T-helper 1 cell treated with Interleukin-12 subunit alpha and Interleukin-12 subunit beta and Interleukin-4 antibody, amounts not matched to agents 30 μg/mL and 1 μg/mL, for 36 hours (primary cell): ENCODE measurements around the gene PRDM9.
"Not testable (repeated sequence)": the region's sequence is repeated elsewhere in the genome, so short reads cannot be mapped to it uniquely, and the experiment has no call there.

Experiments
- H3K27ac Mint-ChIP-seq: one replicate; pipeline ENCODE4 v1.8.0; 2021; ENCODE audit warnings: mild to moderate bottlenecking, mixed read lengths
- H3K27me3 Mint-ChIP-seq: one replicate; pipeline ENCODE4 v1.8.0; 2021; ENCODE audit warnings: low read depth, mixed read lengths
- H3K36me3 Mint-ChIP-seq: one replicate; pipeline ENCODE4 v1.8.0; 2021; ENCODE audit warnings: low read depth, mixed read lengths
- H3K4me1 Mint-ChIP-seq: one replicate; pipeline ENCODE4 v1.8.0; 2021; ENCODE audit warnings: low read depth, mixed read lengths
- H3K4me3 Mint-ChIP-seq: one replicate; pipeline ENCODE4 v1.8.0; 2021; ENCODE audit warnings: mild to moderate bottlenecking, moderate library complexity, mixed read lengths
- H3K9me3 Mint-ChIP-seq: one replicate; pipeline ENCODE4 v1.8.0; 2021; ENCODE audit warnings: mixed read lengths

PRDM9 gene

DNA sequence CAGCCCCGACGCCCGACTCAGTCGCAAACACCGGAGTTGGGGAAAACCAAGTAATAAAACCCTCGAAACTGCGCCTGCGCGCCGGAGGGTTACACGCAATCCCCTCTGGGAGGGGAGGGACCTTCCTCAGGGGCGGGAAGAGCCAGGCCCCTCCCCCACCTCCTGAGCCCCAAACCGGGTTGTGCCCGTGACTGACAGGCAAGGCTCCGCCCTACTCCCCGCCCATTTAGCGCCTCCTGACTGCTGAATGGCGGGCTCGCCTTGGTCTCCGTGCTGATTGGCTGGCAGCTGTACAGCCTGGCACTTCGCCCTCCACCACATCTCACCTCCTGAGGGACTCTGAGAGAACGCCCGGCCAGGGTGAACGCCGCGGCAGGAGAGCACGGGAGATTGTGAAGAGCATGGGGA is at the start of gene PRDM9:
Gene PRDM9 (plus strand): TSS at position 332 of the 408 bp plus-strand sequence. CDS start 1,425 bp downstream, outside the sequence.
- no peaks in the 10 kb centered on the region for H3K27me3 Mint-ChIP-seq
- no peak within 1 kb of the TSS for H3K27ac Mint-ChIP-seq
- no peak within 1 kb of the TSS for H3K4me3 Mint-ChIP-seq
- H3K9me3 Mint-ChIP-seq: peaks cover 26% of the 10 kb centered on the region
- no peaks in the 10 kb centered on the region for H3K36me3 Mint-ChIP-seq
- no peaks in the 10 kb centered on the region for H3K4me1 Mint-ChIP-seq

DNA sequence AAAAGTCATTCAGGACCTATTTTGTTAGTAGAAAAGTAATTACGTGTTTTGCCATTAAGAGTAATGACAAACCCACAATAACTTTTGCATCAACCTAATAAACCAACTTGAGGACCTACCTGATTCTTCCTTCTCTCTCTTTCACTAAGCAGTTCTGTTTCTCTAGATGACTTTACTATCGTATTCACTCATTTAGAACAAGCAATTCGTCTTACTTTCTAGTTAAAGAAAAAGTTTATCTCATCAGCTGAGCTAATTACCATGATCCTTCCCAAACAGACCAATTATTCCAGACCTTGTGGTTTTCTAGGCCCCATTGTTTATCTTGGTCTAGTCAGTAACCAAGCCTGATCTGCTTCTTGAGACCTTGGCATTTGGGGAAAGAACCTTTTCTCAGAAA is 49.6 kb upstream of the PRDM9 start:
- H3K4me3 Mint-ChIP-seq: no peak overlapping the region
- H3K9me3 Mint-ChIP-seq: peaks cover 7% of the 10 kb centered on the region
- H3K36me3 Mint-ChIP-seq: no peaks in the 10 kb centered on the region
- H3K4me1 Mint-ChIP-seq: no peaks in the 10 kb centered on the region
- no peaks in the 10 kb centered on the region for H3K27me3 Mint-ChIP-seq
- H3K27ac Mint-ChIP-seq: no peak overlapping the region

DNA sequence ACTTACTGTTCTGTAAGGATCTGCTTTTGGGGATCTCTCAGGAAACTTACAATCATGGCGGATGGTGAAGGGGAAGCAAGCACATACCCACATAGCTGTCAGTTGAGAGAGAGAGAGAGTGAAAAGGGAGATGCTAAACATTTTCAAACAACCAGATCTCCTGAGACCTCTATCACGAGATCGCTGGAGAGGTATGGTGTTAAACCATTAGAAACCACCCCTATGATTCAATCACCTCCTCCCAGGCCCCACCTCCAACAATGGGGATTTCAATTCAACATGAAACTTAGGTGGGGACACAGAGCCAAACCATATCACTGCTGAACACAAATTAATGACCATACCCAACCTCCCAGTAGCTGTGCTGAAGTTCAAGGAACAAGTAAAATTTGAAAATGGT is 48.2 kb upstream of the PRDM9 start:
- Mint-ChIP-seq H3K27me3 (no peaks in the 10 kb centered on the region), H3K27ac (no peak overlapping the region), H3K36me3 (no peaks in the 10 kb centered on the region), H3K4me1 (no peaks in the 10 kb centered on the region), H3K4me3 (no peak overlapping the region), H3K9me3 (peaks cover 11% of the 10 kb centered on the region)

DNA sequence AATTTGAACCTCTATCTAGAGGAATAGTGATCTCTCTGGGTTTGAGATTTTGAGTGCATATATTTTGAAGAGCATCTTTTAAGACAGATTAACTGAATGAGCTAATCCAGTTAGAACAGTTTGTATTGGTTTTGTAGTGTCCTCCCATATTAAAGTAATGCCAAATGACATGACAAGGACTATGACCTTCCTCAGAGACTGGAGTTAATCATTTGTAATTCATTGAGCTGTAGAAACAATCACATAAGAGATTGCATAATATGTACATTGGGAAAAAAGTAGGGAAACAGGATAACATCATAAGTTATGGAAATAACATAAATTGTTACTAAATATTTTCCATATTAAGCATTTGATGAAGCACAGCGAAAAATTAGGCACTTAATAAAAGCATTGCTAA is 45.8 kb upstream of the PRDM9 start:
- no peak overlapping the region for H3K4me3 Mint-ChIP-seq
- no peak overlapping the region for H3K27ac Mint-ChIP-seq
- no peaks in the 10 kb centered on the region for H3K4me1 Mint-ChIP-seq
- peaks cover 5% of the 10 kb centered on the region for H3K9me3 Mint-ChIP-seq
- H3K27me3 Mint-ChIP-seq: no peaks in the 10 kb centered on the region
- H3K36me3 Mint-ChIP-seq: no peaks in the 10 kb centered on the region

DNA sequence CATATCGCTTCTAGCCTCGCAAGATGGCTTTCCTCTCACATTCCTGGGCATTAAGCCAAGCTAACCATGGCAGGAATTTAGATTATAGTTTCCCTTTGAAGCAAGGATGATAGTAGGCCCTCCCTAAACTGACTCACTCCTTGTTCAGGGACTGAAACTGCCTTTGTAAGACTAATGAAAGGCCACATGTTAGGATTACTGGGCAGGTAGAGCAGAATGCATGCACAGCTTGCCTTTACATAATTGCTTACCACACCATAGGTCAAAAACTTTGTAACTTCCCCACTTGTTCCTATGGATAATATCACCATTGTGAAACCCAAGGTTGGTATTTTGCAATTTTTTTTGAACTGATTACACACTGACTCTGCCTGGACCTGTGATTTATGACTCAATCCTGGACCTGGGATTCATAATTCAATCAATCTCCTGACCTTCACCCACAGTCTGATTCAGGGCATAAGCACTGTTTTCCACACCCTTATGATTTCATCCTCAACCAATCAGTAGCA is 41.0 kb upstream of the PRDM9 start:
- Mint-ChIP-seq H3K36me3 (no peaks in the 10 kb centered on the region), H3K27ac (no peak overlapping the region), H3K4me1 (no peaks in the 10 kb centered on the region), H3K4me3 (no peak overlapping the region), H3K27me3 (no peaks in the 10 kb centered on the region), H3K9me3 (peaks cover 26% of the 10 kb centered on the region)

DNA sequence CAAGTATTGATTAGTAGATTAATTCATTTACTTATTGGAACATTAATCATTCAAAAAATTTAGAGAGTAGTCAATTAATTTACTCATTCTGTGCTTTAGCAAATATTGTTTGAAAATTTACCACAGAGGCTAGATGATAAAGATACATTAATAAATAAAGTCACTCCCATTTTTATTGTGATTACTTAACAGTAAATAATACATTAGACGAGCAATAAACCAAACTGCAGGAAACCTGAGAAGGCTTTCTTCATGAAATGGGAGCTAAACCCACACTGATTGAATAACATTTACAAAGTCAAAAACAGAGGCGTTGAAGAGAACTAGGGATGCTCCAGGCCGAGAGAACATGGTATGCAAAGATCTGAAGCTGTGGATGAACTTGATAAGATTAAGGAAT is 38.8 kb upstream of the PRDM9 start:
- Mint-ChIP-seq H3K9me3 (peaks cover 27% of the 10 kb centered on the region), H3K4me3 (no peak overlapping the region), H3K27me3 (no peaks in the 10 kb centered on the region), H3K4me1 (no peaks in the 10 kb centered on the region), H3K36me3 (no peaks in the 10 kb centered on the region), H3K27ac (no peak overlapping the region)

DNA sequence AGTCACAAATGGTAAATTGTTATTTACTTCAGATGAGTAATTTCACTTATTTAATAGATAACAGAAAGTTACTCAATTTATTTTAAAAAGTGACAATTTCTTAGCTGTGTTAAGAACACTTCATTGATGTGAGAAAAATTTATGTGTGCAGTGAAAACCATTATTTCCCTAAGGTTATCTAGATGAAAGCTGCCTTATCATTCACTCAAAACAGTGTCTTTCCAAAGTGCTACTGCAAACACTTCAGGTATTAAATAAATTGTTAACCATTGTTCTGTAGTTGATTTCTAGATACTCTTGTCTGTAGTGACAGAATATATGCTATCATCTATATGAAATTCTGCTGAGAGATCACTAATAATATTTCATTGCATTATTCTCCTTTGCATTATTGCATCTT is 33.5 kb upstream of the PRDM9 start:
- peaks cover 8% of the 10 kb centered on the region for H3K9me3 Mint-ChIP-seq
- no peaks in the 10 kb centered on the region for H3K4me1 Mint-ChIP-seq
- H3K36me3 Mint-ChIP-seq: no peaks in the 10 kb centered on the region
- no peak overlapping the region for H3K27ac Mint-ChIP-seq
- H3K4me3 Mint-ChIP-seq: no peak overlapping the region
- no peaks in the 10 kb centered on the region for H3K27me3 Mint-ChIP-seq

DNA sequence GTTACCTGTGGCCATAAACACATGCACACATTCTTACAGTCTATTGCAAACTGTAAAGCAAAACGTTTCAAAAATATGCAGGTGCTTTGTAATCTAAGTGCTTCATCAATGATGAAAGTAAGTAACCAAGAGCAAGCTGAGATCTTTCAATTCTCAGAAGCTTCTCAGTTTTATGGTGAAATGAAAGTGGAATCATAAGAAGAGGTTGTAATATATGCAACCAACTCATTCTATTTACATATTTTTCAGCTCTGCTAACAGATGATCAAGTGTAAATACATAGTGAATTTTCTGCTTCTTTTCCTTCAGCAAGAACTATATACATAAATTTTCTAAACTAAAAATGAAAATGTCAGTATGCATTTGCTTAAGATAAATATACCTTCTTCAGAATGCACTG is 33.1 kb upstream of the PRDM9 start:
- peaks cover 9% of the 10 kb centered on the region for H3K9me3 Mint-ChIP-seq
- H3K27ac Mint-ChIP-seq: no peak overlapping the region
- H3K4me1 Mint-ChIP-seq: no peaks in the 10 kb centered on the region
- H3K4me3 Mint-ChIP-seq: no peak overlapping the region
- H3K36me3 Mint-ChIP-seq: no peaks in the 10 kb centered on the region
- H3K27me3 Mint-ChIP-seq: no peaks in the 10 kb centered on the region

DNA sequence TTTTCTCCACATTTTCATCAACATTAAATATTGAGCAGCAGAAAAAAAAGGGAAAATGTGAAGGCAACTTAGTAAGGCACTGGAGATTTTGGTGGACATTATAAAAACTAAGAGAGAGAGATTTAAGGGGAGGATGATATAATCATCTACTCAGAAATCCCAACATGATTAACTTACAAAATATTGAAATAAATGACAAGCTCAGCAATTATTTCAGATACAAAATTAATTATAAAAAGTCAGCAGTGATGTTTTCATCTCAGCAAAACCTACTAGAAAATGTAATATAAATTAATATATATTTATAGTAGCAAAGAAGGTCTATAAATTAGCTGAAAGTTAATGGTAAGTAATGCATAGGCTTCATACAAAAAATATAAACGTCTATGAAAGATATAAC is 30.8 kb upstream of the PRDM9 start:
- no peak overlapping the region for H3K4me3 Mint-ChIP-seq
- H3K27ac Mint-ChIP-seq: no peak overlapping the region
- H3K4me1 Mint-ChIP-seq: no peaks in the 10 kb centered on the region
- H3K27me3 Mint-ChIP-seq: no peaks in the 10 kb centered on the region
- no peaks in the 10 kb centered on the region for H3K36me3 Mint-ChIP-seq
- H3K9me3 Mint-ChIP-seq: peaks cover 9% of the 10 kb centered on the region

DNA sequence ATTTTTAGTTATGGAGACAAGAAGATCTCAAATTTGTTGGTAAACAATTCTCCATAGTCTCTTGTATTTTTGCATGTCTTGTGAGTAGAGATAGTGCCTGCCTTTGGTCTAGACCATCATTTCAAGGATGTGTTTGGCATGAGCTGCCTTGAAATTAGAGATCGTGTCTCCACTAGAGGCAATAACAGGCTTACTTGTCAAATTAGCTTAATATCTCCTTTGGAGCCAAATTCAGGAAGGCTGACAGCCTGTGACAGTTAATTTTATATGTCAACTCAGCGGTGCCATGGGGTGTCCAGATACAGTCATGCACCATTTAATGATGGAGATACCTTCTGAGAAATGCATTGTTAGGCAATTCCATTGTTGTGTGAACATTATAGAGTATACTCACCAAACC is 24.8 kb upstream of the PRDM9 start:
- no peaks in the 10 kb centered on the region for H3K27me3 Mint-ChIP-seq
- H3K9me3 Mint-ChIP-seq: peaks cover 15% of the 10 kb centered on the region
- no peak overlapping the region for H3K4me3 Mint-ChIP-seq
- H3K36me3 Mint-ChIP-seq: no peaks in the 10 kb centered on the region
- H3K4me1 Mint-ChIP-seq: no peaks in the 10 kb centered on the region
- H3K27ac Mint-ChIP-seq: no peak overlapping the region

DNA sequence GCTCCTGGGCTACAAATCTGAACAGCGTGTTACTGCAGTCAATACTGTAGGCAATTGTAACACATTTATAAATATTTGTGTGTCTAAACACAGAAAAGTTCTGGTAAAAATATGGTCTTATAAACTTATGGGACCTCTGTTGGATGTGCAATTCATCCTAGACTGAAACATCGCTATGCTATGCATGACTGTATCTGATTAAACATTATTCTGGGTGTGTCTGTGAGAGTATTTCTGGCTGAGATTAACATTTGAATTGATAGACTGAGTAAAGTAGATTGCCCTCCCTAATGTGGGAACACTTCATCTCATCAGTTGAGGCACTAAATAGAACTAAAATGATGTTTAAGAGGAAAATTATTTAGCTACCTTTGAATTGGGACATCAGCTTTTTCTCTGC is 24.3 kb upstream of the PRDM9 start:
- Mint-ChIP-seq H3K27me3 (no peaks in the 10 kb centered on the region), H3K4me1 (no peaks in the 10 kb centered on the region), H3K4me3 (no peak overlapping the region), H3K27ac (no peak overlapping the region), H3K9me3 (peaks cover 19% of the 10 kb centered on the region), H3K36me3 (no peaks in the 10 kb centered on the region)

DNA sequence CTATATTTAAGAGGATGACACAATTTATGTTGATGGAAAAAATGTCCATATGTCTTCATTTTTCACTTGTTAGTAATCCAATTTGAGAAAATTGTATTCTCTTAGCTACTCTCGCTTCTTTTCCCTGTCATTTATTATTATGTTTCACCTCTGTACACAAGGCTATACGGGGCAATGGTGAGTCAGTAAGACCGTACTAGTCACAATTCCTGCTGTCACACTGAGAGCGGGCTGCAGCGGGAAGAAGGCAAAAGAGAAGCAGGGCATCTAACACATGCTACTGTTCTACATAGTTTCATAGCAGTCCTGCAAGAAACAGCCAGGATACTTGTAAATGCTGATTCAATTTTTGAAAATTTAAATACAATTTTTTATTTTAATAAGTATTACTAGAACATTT is 23.3 kb upstream of the PRDM9 start:
- Mint-ChIP-seq H3K4me3 (no peak overlapping the region), H3K27me3 (no peaks in the 10 kb centered on the region), H3K9me3 (peaks cover 29% of the 10 kb centered on the region), H3K4me1 (no peaks in the 10 kb centered on the region), H3K36me3 (no peaks in the 10 kb centered on the region), H3K27ac (no peak overlapping the region)

DNA sequence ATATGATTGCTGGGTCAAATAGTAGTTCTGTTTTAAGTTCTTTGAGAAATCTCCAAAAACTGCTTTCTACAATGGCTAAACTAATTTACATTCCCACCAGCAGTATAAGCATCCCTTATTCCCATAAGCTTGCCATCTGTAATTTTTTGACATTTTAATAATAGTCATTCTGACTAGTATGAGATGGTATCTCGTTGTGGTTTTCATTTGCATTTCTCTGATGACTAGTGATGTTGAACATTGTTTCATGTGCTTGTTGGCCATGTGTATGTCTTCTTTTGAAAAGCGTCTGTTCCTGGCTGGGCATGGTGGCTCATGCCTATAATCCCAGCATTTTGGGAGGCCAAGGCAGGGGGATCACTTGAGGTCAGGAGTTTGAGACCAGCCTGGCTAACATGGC is 21.2 kb upstream of the PRDM9 start:
- not testable (repeated sequence) for H3K27ac Mint-ChIP-seq, H3K36me3 Mint-ChIP-seq, H3K27me3 Mint-ChIP-seq, H3K4me1 Mint-ChIP-seq, H3K4me3 Mint-ChIP-seq
- H3K9me3 Mint-ChIP-seq: peaks cover 36% of the 10 kb centered on the region

DNA sequence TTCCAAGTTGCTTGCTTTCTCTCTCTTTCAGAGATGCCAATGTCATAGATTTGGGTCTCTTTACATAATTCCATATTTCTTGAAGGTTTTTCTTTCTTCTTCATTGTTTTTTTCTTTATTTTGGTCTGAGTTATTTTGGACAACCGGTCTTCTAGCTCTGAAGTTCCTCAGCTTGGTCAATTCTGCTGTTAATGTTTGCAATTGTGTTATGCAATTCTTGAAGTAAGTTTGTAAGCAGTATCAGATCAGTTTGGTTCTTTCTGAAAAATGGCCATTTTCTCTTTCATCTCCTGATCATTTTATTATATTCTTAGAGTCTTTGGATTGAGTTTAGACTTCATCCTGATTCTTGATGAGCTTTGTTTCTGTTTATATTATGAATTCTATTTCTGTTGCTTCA is 16.4 kb upstream of the PRDM9 start:
- no peaks in the 10 kb centered on the region for H3K36me3 Mint-ChIP-seq

DNA sequence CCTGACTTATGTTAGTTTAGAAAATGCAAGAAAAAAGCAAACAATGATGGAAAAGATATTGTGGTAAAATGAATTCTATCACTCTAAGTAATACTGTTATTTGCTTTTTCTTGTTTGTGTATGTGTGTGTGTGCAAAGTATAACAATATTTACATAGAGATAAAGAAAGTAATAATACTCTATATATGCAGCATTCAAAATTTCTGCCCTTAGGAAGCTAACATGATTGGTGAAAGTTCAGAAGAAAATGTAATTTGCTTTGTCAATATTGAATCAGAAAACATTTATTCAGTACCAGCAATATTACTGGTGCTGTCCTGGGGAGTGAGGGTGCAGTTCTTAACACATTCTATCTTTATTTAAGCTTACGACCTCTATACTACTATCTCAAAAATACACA is 12.9 kb upstream of the PRDM9 start:
- H3K4me3 Mint-ChIP-seq: no peak overlapping the region
- H3K9me3 Mint-ChIP-seq: peaks cover 21% of the 10 kb centered on the region
- no peaks in the 10 kb centered on the region for H3K4me1 Mint-ChIP-seq
- no peaks in the 10 kb centered on the region for H3K27me3 Mint-ChIP-seq
- H3K36me3 Mint-ChIP-seq: no peaks in the 10 kb centered on the region
- no peak overlapping the region for H3K27ac Mint-ChIP-seq

More for the DNA sequence above, 16.4 kb upstream of the PRDM9 start:
- Mint-ChIP-seq H3K9me3 (peaks cover 36% of the 10 kb centered on the region), H3K27me3 (no peaks in the 10 kb centered on the region), H3K4me1 (no peaks in the 10 kb centered on the region), H3K27ac (no peak overlapping the region), H3K4me3 (no peak overlapping the region)

DNA sequence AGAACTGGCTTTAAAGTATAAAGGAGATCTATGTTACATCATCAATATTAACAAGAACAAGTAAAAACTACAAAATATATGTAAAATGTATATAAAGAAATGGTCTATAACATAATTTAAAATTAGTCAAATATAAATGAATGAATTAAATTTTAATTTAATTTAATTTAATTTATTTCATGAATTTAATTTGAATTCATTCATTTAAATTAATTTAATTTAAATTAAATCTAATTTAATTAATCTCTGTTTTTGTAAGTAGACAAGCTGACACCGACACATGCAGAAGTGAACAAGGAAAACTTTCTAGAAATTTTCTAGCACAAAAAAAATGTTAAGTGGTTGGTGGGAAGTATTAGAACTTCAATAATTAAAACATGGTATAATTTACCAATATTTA is 10.8 kb upstream of the PRDM9 start:
- no peak overlapping the region for H3K27ac Mint-ChIP-seq
- no peaks in the 10 kb centered on the region for H3K36me3 Mint-ChIP-seq
- H3K4me1 Mint-ChIP-seq: no peaks in the 10 kb centered on the region
- H3K27me3 Mint-ChIP-seq: no peaks in the 10 kb centered on the region
- H3K9me3 Mint-ChIP-seq: peaks cover 9% of the 10 kb centered on the region
- H3K4me3 Mint-ChIP-seq: no peak overlapping the region
